Calu3 (cell line): Measurements from ENCODE around the gene ATP6V0A1. TPM values are rescaled to one million over a fixed set of nuclear protein-coding genes. Genes with fewer than 3 reads are reported as not detected.
"Not testable (repeated sequence)": the region's sequence is repeated elsewhere in the genome, so short reads cannot be mapped to it uniquely, and the experiment has no call there.

Source experiments
- BruUV-seq: library from RNA; stranded (reverse); fragments of 400-500 nt; replicated peaks from 2 replicates; lab custom pipeline; 2021; lab: Mats Ljungman, UMichigan
- CTCF ChIA-PET: fragments of 300-600 bp; sonication (Branson Sonifier 250); formaldehyde crosslinking; loops from one replicate; lab custom pipeline; 2022; ENCODE audit warnings: antibody characterized with exemption; lab: Charles Lee
- DNase-seq: peaks from one replicate; pipeline ENCODE4 v3.0.0; 2022
- H3K27ac Mint-ChIP-seq: one replicate; pipeline ENCODE4 v1.8.0; 2022; ENCODE audit warnings: mixed read lengths; ENCODE audit not compliant: unreplicated experiment
- H3K27me3 Mint-ChIP-seq: one replicate; pipeline ENCODE4 v1.8.0; 2022; ENCODE audit warnings: mixed read lengths; ENCODE audit not compliant: unreplicated experiment
- H3K36me3 Mint-ChIP-seq: one replicate; pipeline ENCODE4 v1.8.0; 2022; ENCODE audit warnings: mild to moderate bottlenecking, moderate library complexity, mixed read lengths; ENCODE audit not compliant: insufficient read depth, unreplicated experiment
- H3K4me1 Mint-ChIP-seq: one replicate; pipeline ENCODE4 v1.8.0; 2022; ENCODE audit warnings: mild to moderate bottlenecking, low read depth, mixed read lengths; ENCODE audit not compliant: unreplicated experiment
- H3K4me3 Mint-ChIP-seq: one replicate; pipeline ENCODE4 v1.8.0; 2022; ENCODE audit warnings: mild to moderate bottlenecking, low read depth, moderate library complexity, mixed read lengths; ENCODE audit not compliant: unreplicated experiment
- H3K9me3 Mint-ChIP-seq: one replicate; pipeline ENCODE4 v1.8.0; 2022; ENCODE audit warnings: low read depth, mixed read lengths; ENCODE audit not compliant: unreplicated experiment
- intact Hi-C: fragments of 100-400 bp; cut with micrococcal nuclease; formaldehyde crosslinking; loops from one replicate; pipeline ENCODE4 v1.10.0; 2022; ENCODE audit not compliant: unreplicated experiment
- total RNA-seq: library from RNA; stranded (reverse); gene quantifications from 2 replicates; pipeline ENCODE4 v1.2.3, GENCODE V29; 2022
- TF ChIP-seq, protein P1 (sequence below): fragments of 200-600 bp; IDR thresholded peaks from one replicate; pipeline ENCODE4 v1.8.0; 2022; ENCODE audit warnings: antibody characterized with exemption; ENCODE audit not compliant: unreplicated experiment

The ATP6V0A1 gene
- total RNA-seq, 1 experiment from 2014 or later, result 141 TPM

DNA sequence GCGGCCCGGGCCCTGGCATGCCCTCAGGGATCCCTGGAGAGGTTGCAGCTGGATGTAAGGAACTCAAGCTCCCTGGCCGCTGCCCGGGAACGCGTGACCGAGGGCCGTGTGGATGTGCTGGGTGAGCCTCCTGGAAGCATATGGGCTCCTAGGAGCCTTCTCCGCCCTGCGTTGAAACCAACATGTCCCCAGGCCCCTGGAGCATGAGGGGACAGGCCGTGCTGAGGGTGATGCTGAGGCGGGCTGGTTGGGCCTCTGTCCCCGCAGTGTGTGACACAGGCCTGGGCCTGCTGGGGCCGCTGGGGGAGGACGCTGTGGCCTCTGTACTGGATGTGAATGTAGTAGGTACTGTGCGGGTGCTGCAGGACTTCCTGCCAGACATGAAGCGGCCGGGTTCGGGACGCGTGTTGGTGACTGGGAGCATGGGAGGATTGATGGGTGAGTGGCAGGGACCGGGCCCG, 88.4 kb downstream of the ATP6V0A1 start:
- H3K36me3 Mint-ChIP-seq, result peaks cover 61% of the 10 kb centered on the region
- intact Hi-C loops, result no loop called here
- no TSS peak for BruUV-seq
- no peaks in the 10 kb centered on the region for H3K27me3 Mint-ChIP-seq
- CTCF ChIA-PET, result interaction anchor here (0.5 kb wide), 1 partner anchor 283 kb away, joined by 4 read pairs; no protein-coding TSS in a partner anchor
- TF ChIP-seq, protein P1, sequence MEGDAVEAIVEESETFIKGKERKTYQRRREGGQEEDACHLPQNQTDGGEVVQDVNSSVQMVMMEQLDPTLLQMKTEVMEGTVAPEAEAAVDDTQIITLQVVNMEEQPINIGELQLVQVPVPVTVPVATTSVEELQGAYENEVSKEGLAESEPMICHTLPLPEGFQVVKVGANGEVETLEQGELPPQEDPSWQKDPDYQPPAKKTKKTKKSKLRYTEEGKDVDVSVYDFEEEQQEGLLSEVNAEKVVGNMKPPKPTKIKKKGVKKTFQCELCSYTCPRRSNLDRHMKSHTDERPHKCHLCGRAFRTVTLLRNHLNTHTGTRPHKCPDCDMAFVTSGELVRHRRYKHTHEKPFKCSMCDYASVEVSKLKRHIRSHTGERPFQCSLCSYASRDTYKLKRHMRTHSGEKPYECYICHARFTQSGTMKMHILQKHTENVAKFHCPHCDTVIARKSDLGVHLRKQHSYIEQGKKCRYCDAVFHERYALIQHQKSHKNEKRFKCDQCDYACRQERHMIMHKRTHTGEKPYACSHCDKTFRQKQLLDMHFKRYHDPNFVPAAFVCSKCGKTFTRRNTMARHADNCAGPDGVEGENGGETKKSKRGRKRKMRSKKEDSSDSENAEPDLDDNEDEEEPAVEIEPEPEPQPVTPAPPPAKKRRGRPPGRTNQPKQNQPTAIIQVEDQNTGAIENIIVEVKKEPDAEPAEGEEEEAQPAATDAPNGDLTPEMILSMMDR, result no peak
- H3K4me1 Mint-ChIP-seq, result peaks cover 21% of the 10 kb centered on the region
- H3K27ac Mint-ChIP-seq, result peak overlapping the region; percentile 76
- peak overlapping the region; percentile 56 for H3K4me3 Mint-ChIP-seq
- DNase-seq, result no peak
- no peaks in the 10 kb centered on the region for H3K9me3 Mint-ChIP-seq

DNA sequence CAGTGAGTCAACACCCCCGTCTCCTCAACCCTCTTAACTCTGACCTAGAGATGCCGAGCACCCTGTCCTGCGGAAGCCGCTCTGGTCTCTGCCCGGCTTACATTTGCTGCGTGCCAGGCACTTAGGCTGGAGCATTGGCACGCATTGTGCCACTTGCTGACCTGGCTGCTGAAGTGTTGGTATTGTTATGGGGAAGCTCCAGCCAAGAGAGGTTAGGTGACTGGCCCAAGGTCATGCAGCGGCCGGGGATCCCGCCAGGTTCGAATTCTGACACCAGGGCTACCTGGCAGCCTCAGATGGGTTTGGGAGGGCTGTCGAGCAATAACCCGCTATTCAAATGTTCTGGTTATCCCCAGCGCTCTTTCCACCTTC, 89.0 kb downstream of the ATP6V0A1 start:
- no TSS peak for BruUV-seq
- CTCF ChIA-PET, result interaction anchor here (0.9 to 1.8 kb wide), 7 partner anchors 11 to 156 kb away, joined by 3 to 14 read pairs (median 4); partner anchors contain the start of genes NAGLU and PSMC3IP
- Mint-ChIP-seq H3K4me3 (peak overlapping the region; percentile 56), H3K4me1 (peaks cover 24% of the 10 kb centered on the region), H3K36me3 (peaks cover 57% of the 10 kb centered on the region), H3K27me3 (no peaks in the 10 kb centered on the region), H3K9me3 (no peaks in the 10 kb centered on the region), H3K27ac (no peak overlapping the region)
- TF ChIP-seq, protein P1, result no peak
- intact Hi-C loops, result no loop called here
- no peak for DNase-seq

GRCh38 chr17:42548070-42548837, 89.6 kb downstream of the ATP6V0A1 start:
- TF ChIP-seq, protein P1, result peak; percentile 88
- DNase-seq, result peak; percentile 98
- peaks cover 30% of the 10 kb centered on the region for H3K4me1 Mint-ChIP-seq
- BruUV-seq, result no TSS peak
- intact Hi-C loops, result no loop called here
- H3K9me3 Mint-ChIP-seq, result no peaks in the 10 kb centered on the region
- H3K27ac Mint-ChIP-seq, result no peak overlapping the region
- H3K27me3 Mint-ChIP-seq, result no peaks in the 10 kb centered on the region
- peaks cover 59% of the 10 kb centered on the region for H3K36me3 Mint-ChIP-seq
- peak overlapping the region; percentile 56 for H3K4me3 Mint-ChIP-seq
- CTCF ChIA-PET, result interaction anchor here (0.5 to 1.8 kb wide), 9 partner anchors 11 to 156 kb away, joined by 3 to 14 read pairs (median 4); partner anchors contain the start of genes NAGLU and PSMC3IP

GRCh38 chr17:42548993-42549755, 90.5 kb downstream of the ATP6V0A1 start:
- peaks cover 63% of the 10 kb centered on the region for H3K36me3 Mint-ChIP-seq
- intact Hi-C loops, result no loop called here
- H3K27ac Mint-ChIP-seq, result no peak overlapping the region
- H3K9me3 Mint-ChIP-seq, result no peaks in the 10 kb centered on the region
- CTCF ChIA-PET, result interaction anchor here (1.2 to 1.8 kb wide), 5 partner anchors 10 to 29 kb away, joined by 4 to 14 read pairs (median 7); partner anchors contain the start of genes NAGLU and PSMC3IP
- DNase-seq, result no peak
- H3K4me1 Mint-ChIP-seq, result peaks cover 35% of the 10 kb centered on the region
- peak overlapping the region; percentile 56 for H3K4me3 Mint-ChIP-seq
- H3K27me3 Mint-ChIP-seq, result no peaks in the 10 kb centered on the region
- BruUV-seq, result no TSS peak
- TF ChIP-seq, protein P1, result no peak

- H3K27me3 Mint-ChIP-seq, BruUV-seq, CTCF ChIA-PET, H3K9me3 Mint-ChIP-seq, intact Hi-C loops, DNase-seq: not testable (repeated sequence)
- Mint-ChIP-seq H3K4me3 (peak within 1 kb of the TSS; percentile 92), H3K4me1 (peaks cover 26% of the 10 kb centered on the region), H3K27ac (peak within 1 kb of the TSS; percentile 83), H3K36me3 (peaks cover 48% of the 10 kb centered on the region)
Observed at GRCh38 chr17:42552736-42553135, 94.1 kb downstream of the ATP6V0A1 start, which contains the start of gene HSD17B1. Gene HSD17B1 (plus strand): TSS chr17:42552923. CDS start chr17:42552934, 11 bp downstream.
